HFFc6 (cell line): ENCODE measurements around the gene NUTM2F. TPM values are rescaled to one million over a fixed set of nuclear protein-coding genes. Genes with fewer than 3 reads are reported as not detected.

ENCODE experiments used
- DNase-seq: peaks from one replicate; pipeline ENCODE4 v3.0.0-alpha.2; 2018
- H3K27ac Mint-ChIP-seq: 2 replicates; pipeline ENCODE4 v1.8.0; 2020; ENCODE audit warnings: mild to moderate bottlenecking, mixed read lengths
- H3K27me3 Mint-ChIP-seq: 2 replicates; pipeline ENCODE4 v1.8.0; 2021; ENCODE audit warnings: mild to moderate bottlenecking, moderate library complexity, mixed read lengths; ENCODE audit not compliant: insufficient read depth
- H3K36me3 Mint-ChIP-seq: 2 replicates; pipeline ENCODE4 v1.8.0; 2021; ENCODE audit warnings: low read depth, mixed read lengths
- H3K4me1 Mint-ChIP-seq: 2 replicates; pipeline ENCODE4 v1.8.0; 2020; ENCODE audit warnings: low read depth, mixed read lengths
- H3K4me3 Mint-ChIP-seq: 2 replicates; pipeline ENCODE4 v1.8.0; 2020; ENCODE audit warnings: mild to moderate bottlenecking, moderate library complexity, mixed read lengths
- H3K9me3 Mint-ChIP-seq: 2 replicates; pipeline ENCODE4 v1.8.0; 2020; ENCODE audit warnings: mild to moderate bottlenecking, mixed read lengths
- total RNA-seq, 6 experiments: library from RNA; stranded (reverse); fragmentation: NEBNext Ultra II Directional; extraction: Animal tissue kit (Norgen Biotek cat#: 25700); gene quantifications; 2 replicates in 1 of 6; 3 replicates in 5 of 6; pipeline ENCODE4 v1.2.3, GENCODE V29; 2021
- TF ChIP-seq, protein P1 (sequence below): fragments of 200-600 bp; sonication (generic); IDR thresholded peaks from 2 replicates; pipeline ENCODE4 v1.5.0; 2021; ENCODE audit warnings: antibody characterized with exemption, mild to moderate bottlenecking

NUTM2F gene
- total RNA-seq, 6 experiments from 2014 or later = not detected

GRCh38 chr9:94302426-94302825, 26.0 kb downstream of the NUTM2F start:
- Mint-ChIP-seq H3K4me1 (no peaks in the 10 kb centered on the region), H3K36me3 (no peaks in the 10 kb centered on the region), H3K9me3 (no peaks in the 10 kb centered on the region), H3K27me3 (no peaks in the 10 kb centered on the region), H3K4me3 (no peak overlapping the region), H3K27ac (no peak overlapping the region)
- TF ChIP-seq, protein P1, sequence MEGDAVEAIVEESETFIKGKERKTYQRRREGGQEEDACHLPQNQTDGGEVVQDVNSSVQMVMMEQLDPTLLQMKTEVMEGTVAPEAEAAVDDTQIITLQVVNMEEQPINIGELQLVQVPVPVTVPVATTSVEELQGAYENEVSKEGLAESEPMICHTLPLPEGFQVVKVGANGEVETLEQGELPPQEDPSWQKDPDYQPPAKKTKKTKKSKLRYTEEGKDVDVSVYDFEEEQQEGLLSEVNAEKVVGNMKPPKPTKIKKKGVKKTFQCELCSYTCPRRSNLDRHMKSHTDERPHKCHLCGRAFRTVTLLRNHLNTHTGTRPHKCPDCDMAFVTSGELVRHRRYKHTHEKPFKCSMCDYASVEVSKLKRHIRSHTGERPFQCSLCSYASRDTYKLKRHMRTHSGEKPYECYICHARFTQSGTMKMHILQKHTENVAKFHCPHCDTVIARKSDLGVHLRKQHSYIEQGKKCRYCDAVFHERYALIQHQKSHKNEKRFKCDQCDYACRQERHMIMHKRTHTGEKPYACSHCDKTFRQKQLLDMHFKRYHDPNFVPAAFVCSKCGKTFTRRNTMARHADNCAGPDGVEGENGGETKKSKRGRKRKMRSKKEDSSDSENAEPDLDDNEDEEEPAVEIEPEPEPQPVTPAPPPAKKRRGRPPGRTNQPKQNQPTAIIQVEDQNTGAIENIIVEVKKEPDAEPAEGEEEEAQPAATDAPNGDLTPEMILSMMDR = no peak
- no peak for DNase-seq

GRCh38 chr9:94301583-94301982, 26.9 kb downstream of the NUTM2F start:
- H3K27me3 Mint-ChIP-seq = no peaks in the 10 kb centered on the region
- H3K36me3 Mint-ChIP-seq = no peaks in the 10 kb centered on the region
- no peaks in the 10 kb centered on the region for H3K4me1 Mint-ChIP-seq
- DNase-seq = no peak
- H3K27ac Mint-ChIP-seq = no peak overlapping the region
- TF ChIP-seq, protein P1 = no peak
- H3K9me3 Mint-ChIP-seq = no peaks in the 10 kb centered on the region
- no peak overlapping the region for H3K4me3 Mint-ChIP-seq

GRCh38 chr9:94300470-94301301, 27.8 kb downstream of the NUTM2F start:
- Mint-ChIP-seq H3K4me3 (no peak overlapping the region), H3K27me3 (no peaks in the 10 kb centered on the region), H3K27ac (no peak overlapping the region), H3K36me3 (no peaks in the 10 kb centered on the region), H3K4me1 (no peaks in the 10 kb centered on the region), H3K9me3 (no peaks in the 10 kb centered on the region)
- DNase-seq = no peak
- TF ChIP-seq, protein P1 = no peak

GRCh38 chr9:94298949-94299599, 29.4 kb downstream of the NUTM2F start:
- H3K9me3 Mint-ChIP-seq = no peaks in the 10 kb centered on the region
- no peaks in the 10 kb centered on the region for H3K36me3 Mint-ChIP-seq
- DNase-seq = no peak
- no peaks in the 10 kb centered on the region for H3K4me1 Mint-ChIP-seq
- TF ChIP-seq, protein P1 = no peak
- no peaks in the 10 kb centered on the region for H3K27me3 Mint-ChIP-seq
- no peak overlapping the region for H3K27ac Mint-ChIP-seq
- no peak overlapping the region for H3K4me3 Mint-ChIP-seq

DNA sequence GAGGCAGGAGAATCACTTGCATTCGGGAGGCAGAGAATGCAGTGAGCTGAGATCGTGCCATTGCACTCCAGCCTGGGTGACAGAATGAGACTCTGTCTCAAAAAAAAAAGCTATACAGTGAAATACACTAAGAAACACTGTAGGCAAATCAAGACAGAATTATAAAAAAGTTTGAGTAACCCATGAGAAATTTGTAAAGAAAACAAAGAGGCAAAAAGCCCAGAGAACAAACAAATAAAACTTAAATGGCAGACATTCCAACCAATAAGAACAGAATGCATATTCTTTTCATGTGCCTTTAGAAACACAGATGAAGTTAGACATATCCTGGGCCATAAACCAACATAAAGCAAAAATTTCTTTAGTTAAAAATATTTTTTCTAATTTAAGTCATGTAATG, 38.8 kb downstream of the NUTM2F start:
- Mint-ChIP-seq H3K36me3 (peaks cover 19% of the 10 kb centered on the region), H3K4me3 (peak overlapping the region; percentile 54; the same call in 1 of the 2 replicates), H3K27ac (peak overlapping the region; percentile 42; the same call in 1 of the 2 replicates), H3K4me1 (peaks cover 37% of the 10 kb centered on the region), H3K9me3 (no peaks in the 10 kb centered on the region), H3K27me3 (no peaks in the 10 kb centered on the region)
- TF ChIP-seq, protein P1 = no peak
- peak; percentile 71 for DNase-seq
